ENCODE measurements around the gene OTOP1. TPM values are rescaled to one million over a fixed set of nuclear protein-coding genes. Genes with fewer than 3 reads are reported as not detected.

The OTOP1 gene
- total and polyA plus RNA-seq, 2 experiments from 2014 or later = not detected

GRCh38 chr4:4248885-4249203 is 22.1 kb upstream of the OTOP1 start:
- Histone ChIP-seq H3K9me3 (ENCODE audit: low read depth) (no peaks in the 10 kb centered on the region), H2AFZ (peak overlapping the region; percentile 85)
- 30% methylated on average over 10 of the region's 10 CpGs for WGBS (ENCODE audit: low lambda C conversion rate, missing lambda C conversion rate)

DNA sequence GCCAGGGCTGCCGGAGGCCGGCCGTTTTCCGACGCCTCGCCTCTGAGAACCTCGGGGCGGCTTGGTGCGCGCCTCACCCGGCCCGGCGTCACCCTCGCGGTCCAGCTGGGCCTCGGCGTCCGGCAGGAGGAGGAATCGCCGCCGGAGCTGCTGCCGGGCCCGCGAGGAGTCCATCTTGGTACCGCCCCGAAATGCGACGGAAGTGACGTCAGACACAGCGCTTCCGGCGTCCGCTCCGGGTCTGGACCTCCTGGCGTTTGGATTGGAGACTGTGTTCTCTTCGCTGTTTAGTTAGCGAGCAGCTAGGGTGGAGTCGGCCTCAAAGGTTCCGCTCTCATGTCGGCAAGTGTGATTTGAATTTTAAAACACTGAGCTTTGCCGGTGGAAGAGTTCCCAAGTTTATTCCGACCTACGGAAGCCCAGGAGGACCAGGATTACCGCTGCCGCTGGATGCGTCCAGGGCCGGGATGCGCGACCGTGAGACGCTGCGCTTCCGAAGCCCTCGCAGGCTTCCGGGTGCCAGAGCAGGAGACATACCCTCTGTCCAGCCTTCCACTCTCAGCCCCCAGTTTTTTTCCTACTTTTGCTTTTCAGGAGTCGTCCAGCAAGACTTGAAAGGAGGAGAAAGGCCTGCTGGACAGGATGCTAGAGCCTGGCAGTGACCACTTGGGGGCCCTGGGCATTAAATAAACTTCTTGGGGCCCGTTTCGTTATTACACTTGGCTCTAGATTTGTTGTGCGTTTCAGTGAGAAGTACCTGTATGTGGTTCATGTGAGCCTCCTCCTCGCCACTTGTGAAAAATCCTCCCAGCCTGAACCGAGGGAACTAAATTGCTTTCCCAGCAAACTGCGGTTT is 21.5 kb upstream of the OTOP1 start, which contains the start of gene TMEM128:
TMEM128 (minus strand) TSS at position 195 of the 856 bp plus-strand sequence; CDS start at position 174, 21 bp downstream.
- peak within 1 kb of the TSS; percentile 94 for H3K27ac ChIP-seq
- DNase-seq (ENCODE audit: low spot score) = peak; percentile 96
- H3K9me3 ChIP-seq (ENCODE audit: low read depth) = no peaks in the 10 kb centered on the region
- peaks cover 13% of the 10 kb centered on the region for H3K4me1 ChIP-seq (ENCODE audit: insufficient read depth)
- peak within 1 kb of the TSS; percentile 84 for H3K4me3 ChIP-seq
- no peaks in the 10 kb centered on the region for H4K20me1 ChIP-seq (ENCODE audit: insufficient read depth, poor library complexity, severe bottlenecking)
- no peak for TF ChIP-seq EZH2phosphoT487 (IDR thresholded peaks at IDR 0.05; ENCODE audit: low read depth, severe bottlenecking, unreplicated experiment)
- peak; percentile 29 for TF ChIP-seq CTCF (IDR thresholded peaks at IDR 0.05; ENCODE audit: poor library complexity)
- TF ChIP-seq EZH2 (IDR thresholded peaks at IDR 0.05; ENCODE audit: borderline replicate concordance) = no peak
- H2AFZ ChIP-seq = peak within 1 kb of the TSS; percentile 90
- H3K4me2 ChIP-seq = peak within 1 kb of the TSS; percentile 89
- no peaks in the 10 kb centered on the region for H3K36me3 ChIP-seq (replicated peaks; ENCODE audit: insufficient read depth, low read depth)
- H3K9me2 ChIP-seq (replicated peaks; ENCODE audit: insufficient read depth) = no peaks in the 10 kb centered on the region
- 2% methylated on average over 62 of the region's 62 CpGs for WGBS (ENCODE audit: low lambda C conversion rate, missing lambda C conversion rate)
- peaks cover 19% of the 10 kb centered on the region for H3K79me2 ChIP-seq
- H3K27me3 ChIP-seq = no peaks in the 10 kb centered on the region

More at GRCh38 chr4:4248885-4249203, 22.1 kb upstream of the OTOP1 start:
- Histone ChIP-seq H3K79me2 (peaks cover 19% of the 10 kb centered on the region), H3K9me2 (replicated peaks; ENCODE audit: insufficient read depth) (no peaks in the 10 kb centered on the region), H3K4me2 (peak overlapping the region; percentile 89), H3K4me3 (peak overlapping the region; percentile 84), H3K27ac (peak overlapping the region; percentile 94), H3K36me3 (replicated peaks; ENCODE audit: insufficient read depth, low read depth) (no peaks in the 10 kb centered on the region), H4K20me1 (ENCODE audit: insufficient read depth, poor library complexity, severe bottlenecking) (no peaks in the 10 kb centered on the region), H3K27me3 (no peaks in the 10 kb centered on the region), H3K4me1 (ENCODE audit: insufficient read depth) (peaks cover 13% of the 10 kb centered on the region)
- no peak for DNase-seq (ENCODE audit: low spot score)
- TF ChIP-seq EZH2 (IDR thresholded peaks at IDR 0.05; ENCODE audit: borderline replicate concordance) (no peak), CTCF (IDR thresholded peaks at IDR 0.05; ENCODE audit: poor library complexity) (no peak), EZH2phosphoT487 (IDR thresholded peaks at IDR 0.05; ENCODE audit: low read depth, severe bottlenecking, unreplicated experiment) (no peak)

GRCh38 chr4:4247696-4248028 is 20.9 kb upstream of the OTOP1 start:
- Histone ChIP-seq H3K4me2 (peak overlapping the region; percentile 88), H3K36me3 (replicated peaks; ENCODE audit: insufficient read depth, low read depth) (no peaks in the 10 kb centered on the region), H4K20me1 (ENCODE audit: insufficient read depth, poor library complexity, severe bottlenecking) (no peaks in the 10 kb centered on the region), H3K4me3 (peak overlapping the region; percentile 84), H3K27me3 (no peaks in the 10 kb centered on the region), H3K4me1 (ENCODE audit: insufficient read depth) (peaks cover 13% of the 10 kb centered on the region), H3K9me2 (replicated peaks; ENCODE audit: insufficient read depth) (no peaks in the 10 kb centered on the region), H2AFZ (peak overlapping the region; percentile 90), H3K79me2 (peaks cover 19% of the 10 kb centered on the region), H3K9me3 (ENCODE audit: low read depth) (no peaks in the 10 kb centered on the region), H3K27ac (peak overlapping the region; percentile 94)
- no peak for DNase-seq (ENCODE audit: low spot score)
- no peak for TF ChIP-seq EZH2phosphoT487 (IDR thresholded peaks at IDR 0.05; ENCODE audit: low read depth, severe bottlenecking, unreplicated experiment)
- TF ChIP-seq CTCF (IDR thresholded peaks at IDR 0.05; ENCODE audit: poor library complexity) = no peak
- TF ChIP-seq EZH2 (IDR thresholded peaks at IDR 0.05; ENCODE audit: borderline replicate concordance) = no peak
- 6% methylated on average over 12 of the region's 12 CpGs for WGBS (ENCODE audit: low lambda C conversion rate, missing lambda C conversion rate)

Data from hepatocyte (in vitro differentiated cells).